Activated CD4-positive, alpha-beta memory T cell treated with anti-CD3 and anti-CD28 coated beads, Interleukin-2, amount 10 ng/mL, durations not matched to agents 7 days and 5 days (primary cell): ENCODE measurements around the gene RELL2. TPM values are rescaled to one million over a fixed set of nuclear protein-coding genes. Genes with fewer than 3 reads are reported as not detected.
A peak's percentile ranks its signal among the peaks of the same experiment; 100 is the strongest.

Source experiments
- CTCF ChIA-PET: fragments of 350-600 bp; sonication (Branson Sonifier 250); formaldehyde crosslinking; loops from one replicate; lab custom pipeline; 2021; ENCODE audit warnings: antibody characterized with exemption, inconsistent platforms; lab: Charles Lee
- POLR2A ChIA-PET: fragments of 350-600 bp; sonication (Branson Sonifier 250); formaldehyde crosslinking; loops from one replicate; lab custom pipeline; 2021; ENCODE audit warnings: antibody characterized with exemption; lab: Charles Lee
- DNase-seq: peaks from one replicate; pipeline ENCODE4 v3.0.0-alpha.2; 2020
- H3K27ac Mint-ChIP-seq: one replicate; pipeline ENCODE4 v1.8.0; 2021; ENCODE audit warnings: mild to moderate bottlenecking, mixed read lengths
- H3K27me3 Mint-ChIP-seq: one replicate; pipeline ENCODE4 v1.8.0; 2021; ENCODE audit warnings: mixed read lengths
- H3K36me3 Mint-ChIP-seq: one replicate; pipeline ENCODE4 v1.8.0; 2021; ENCODE audit warnings: low read depth, mixed read lengths
- H3K4me1 Mint-ChIP-seq: one replicate; pipeline ENCODE4 v1.8.0; 2021; ENCODE audit warnings: mixed read lengths
- H3K4me3 Mint-ChIP-seq: one replicate; pipeline ENCODE4 v1.8.0; 2021; ENCODE audit warnings: mild to moderate bottlenecking, mixed read lengths
- H3K9me3 Mint-ChIP-seq: one replicate; pipeline ENCODE4 v1.8.0; 2021; ENCODE audit warnings: mixed read lengths
- total RNA-seq, 2 experiments: library from RNA; stranded (reverse); gene quantifications; one replicate each; pipeline ENCODE4 v1.2.3, GENCODE V29; 2021

The RELL2 gene
- total RNA-seq, 2 experiments from 2014 or later = 18.8 to 19.4 TPM

DNA sequence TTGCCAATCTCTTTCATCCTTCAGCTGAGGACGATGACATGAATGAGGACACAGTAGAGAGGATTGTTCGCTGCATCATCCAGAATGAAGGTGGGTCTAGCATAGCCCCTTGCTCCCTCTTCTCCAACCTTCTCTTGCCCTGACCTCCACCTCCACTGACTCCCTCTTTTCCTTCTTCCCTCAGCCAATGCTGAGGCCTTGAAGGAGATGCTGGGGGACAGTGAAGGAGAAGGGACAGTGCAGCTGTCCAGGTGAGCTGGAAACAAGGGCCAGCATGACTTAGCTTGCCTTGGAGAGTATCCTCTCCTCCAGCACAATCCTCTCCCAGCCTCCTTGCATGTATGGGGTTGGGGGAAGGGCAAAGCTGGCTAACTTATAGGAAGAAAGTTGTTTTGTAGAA lies 2.0 kb downstream of the RELL2 start:
- Mint-ChIP-seq H3K9me3 (no peaks in the 10 kb centered on the region), H3K4me1 (peaks cover 61% of the 10 kb centered on the region), H3K4me3 (peak overlapping the region; percentile 93), H3K27ac (peak overlapping the region; percentile 82), H3K36me3 (peaks cover 44% of the 10 kb centered on the region), H3K27me3 (no peaks in the 10 kb centered on the region)
- DNase-seq = no peak
- ChIA-PET POLR2A (interaction anchor here (1.0 to 6.7 kb wide), 6 partner anchors 10 to 54 kb away, joined by 3 to 98 read pairs (median 21); partner anchors contain the start of gene FCHSD1), CTCF (interaction anchor here (2.1 to 9.4 kb wide), 6 partner anchors 10 to 75 kb away, joined by 10 to 150 read pairs (median 36); partner anchors contain the start of gene DIAPH1)

DNA sequence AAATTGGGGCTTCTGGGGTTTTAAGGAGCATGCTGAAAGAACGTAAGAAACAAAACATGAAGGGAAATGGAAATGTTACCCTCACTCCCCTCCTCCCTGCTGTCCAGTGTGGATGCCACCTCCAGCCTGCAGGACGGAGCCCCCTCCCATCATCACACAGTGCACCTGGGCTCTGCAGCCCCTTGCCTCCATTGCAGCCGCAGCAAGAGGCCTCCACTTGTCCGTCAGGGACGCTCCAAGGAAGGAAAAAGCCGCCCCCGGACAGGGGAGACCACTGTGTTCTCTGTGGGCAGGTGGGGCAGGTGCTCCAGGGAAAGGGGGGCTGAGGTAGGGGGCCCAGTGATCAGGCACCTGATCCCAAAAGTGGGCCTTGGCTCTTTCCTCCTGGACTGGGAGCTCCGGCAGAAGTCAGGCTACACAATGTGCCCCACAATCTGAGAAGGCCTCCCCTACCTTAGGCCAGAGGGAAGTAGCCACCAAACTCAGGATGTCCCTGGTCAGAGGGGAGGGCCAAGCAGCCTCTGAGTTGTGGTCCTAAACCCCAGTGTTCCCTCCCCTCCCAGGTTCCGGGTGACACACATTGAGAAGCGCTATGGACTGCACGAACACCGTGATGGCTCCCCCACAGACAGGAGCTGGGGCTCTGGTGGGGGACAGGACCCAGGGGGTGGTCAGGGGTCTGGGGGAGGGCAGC lies 2.7 kb downstream of the RELL2 start:
- ChIA-PET POLR2A (interaction anchor here (1.0 to 6.7 kb wide), 4 partner anchors 10 to 46 kb away, joined by 3 to 98 read pairs (median 32); partner anchors contain the start of gene FCHSD1), CTCF (interaction anchor here (1.4 to 4.5 kb wide), 2 partner anchors 21 to 32 kb away, joined by 6 to 22 read pairs; partner anchors contain the start of gene DIAPH1)
- no peak for DNase-seq
- H3K4me3 Mint-ChIP-seq = no peak overlapping the region
- H3K36me3 Mint-ChIP-seq = peaks cover 42% of the 10 kb centered on the region
- no peak overlapping the region for H3K27ac Mint-ChIP-seq
- H3K27me3 Mint-ChIP-seq = no peaks in the 10 kb centered on the region
- no peaks in the 10 kb centered on the region for H3K9me3 Mint-ChIP-seq
- H3K4me1 Mint-ChIP-seq = peaks cover 54% of the 10 kb centered on the region

DNA sequence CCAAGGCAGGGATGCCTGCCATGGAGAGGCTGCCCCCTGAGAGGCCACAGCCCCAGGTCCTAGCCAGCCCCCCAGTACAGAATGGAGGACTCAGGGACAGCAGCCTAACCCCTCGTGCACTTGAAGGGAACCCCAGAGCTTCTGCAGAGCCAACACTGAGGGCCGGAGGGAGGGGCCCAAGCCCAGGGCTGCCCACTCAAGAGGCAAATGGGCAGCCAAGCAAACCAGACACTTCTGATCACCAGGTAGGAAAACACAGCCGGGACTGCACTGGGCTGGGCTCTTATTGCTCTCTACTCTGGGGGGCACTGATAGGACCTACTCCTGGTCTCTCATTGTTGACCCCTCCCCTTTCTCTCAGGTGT lies 3.2 kb downstream of the RELL2 start:
- Mint-ChIP-seq H3K27ac (no peak overlapping the region), H3K4me1 (peaks cover 50% of the 10 kb centered on the region), H3K4me3 (no peak overlapping the region), H3K27me3 (no peaks in the 10 kb centered on the region), H3K36me3 (peaks cover 44% of the 10 kb centered on the region), H3K9me3 (no peaks in the 10 kb centered on the region)
- no peak for DNase-seq
- POLR2A ChIA-PET = interaction anchor here (3.2 to 5.0 kb wide), 2 partner anchors 9 to 11 kb away, joined by 34 to 98 read pairs; partner anchors contain the start of gene FCHSD1
- CTCF ChIA-PET = interaction anchor here (1.4 kb wide), 1 partner anchor 21 kb away, joined by 6 read pairs; the partner anchor contains the start of gene DIAPH1

DNA sequence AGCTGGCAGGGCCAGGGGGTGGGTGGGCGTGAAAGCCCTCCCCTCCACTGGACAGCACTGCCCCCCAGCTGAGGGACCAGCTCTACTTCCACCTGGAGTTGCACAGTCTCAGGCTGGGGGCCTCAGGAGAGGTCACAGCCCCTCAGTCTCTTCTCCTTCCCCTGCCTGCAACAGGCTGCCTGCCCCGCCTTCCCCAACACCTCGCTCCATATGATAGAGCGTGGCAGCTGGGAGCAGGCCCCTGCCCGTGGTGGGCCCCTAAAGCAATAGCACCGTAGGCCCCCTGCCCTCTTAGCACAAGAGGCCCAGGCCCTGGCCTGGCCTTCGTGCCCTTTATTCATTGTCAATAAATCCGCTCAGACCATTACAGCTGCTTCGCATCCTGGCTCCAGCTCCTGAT lies 3.9 kb downstream of the RELL2 start:
- H3K4me1 Mint-ChIP-seq = peaks cover 45% of the 10 kb centered on the region
- DNase-seq = no peak
- no peaks in the 10 kb centered on the region for H3K9me3 Mint-ChIP-seq
- ChIA-PET POLR2A (interaction anchor here (1.2 to 3.2 kb wide), 3 partner anchors 8 to 33 kb away, joined by 3 to 34 read pairs (median 4); partner anchors contain the start of gene FCHSD1), CTCF (interaction anchor here (1.4 to 3.6 kb wide), 2 partner anchors 22 to 48 kb away, joined by 6 to 30 read pairs; partner anchors contain the start of gene DIAPH1)
- no peak overlapping the region for H3K27ac Mint-ChIP-seq
- H3K27me3 Mint-ChIP-seq = no peaks in the 10 kb centered on the region
- peaks cover 46% of the 10 kb centered on the region for H3K36me3 Mint-ChIP-seq
- H3K4me3 Mint-ChIP-seq = no peak overlapping the region

DNA sequence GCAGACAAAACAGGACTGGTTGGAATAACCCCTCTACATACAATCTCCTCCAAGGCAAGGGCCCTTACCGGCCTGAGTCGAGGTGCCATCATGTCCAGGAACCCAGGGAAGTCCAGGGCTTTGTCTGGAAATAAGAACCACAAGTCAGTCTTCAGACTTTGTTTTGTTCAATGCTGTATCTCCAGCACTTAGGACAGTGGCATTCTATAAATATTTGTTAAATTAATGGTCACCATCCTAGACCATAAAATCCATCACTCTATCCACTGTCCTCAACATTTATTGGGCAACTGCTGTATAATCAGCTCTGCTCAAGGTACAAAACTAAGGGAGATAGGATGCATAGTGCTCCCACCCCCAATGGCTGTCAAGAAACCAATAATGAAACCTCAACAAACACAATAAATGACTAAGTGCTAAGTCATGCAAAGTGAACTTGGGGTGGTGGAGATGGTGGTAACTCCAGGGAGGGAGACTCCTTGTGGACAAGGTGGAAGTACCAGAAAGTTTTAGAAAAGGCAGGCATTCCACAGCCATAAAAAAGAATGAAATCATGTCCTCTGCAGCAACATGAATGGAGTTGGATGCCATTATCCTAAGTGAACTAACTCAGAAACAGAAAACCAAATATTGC lies 5.0 kb downstream of the RELL2 start:
- no peaks in the 10 kb centered on the region for H3K27me3 Mint-ChIP-seq

DNA sequence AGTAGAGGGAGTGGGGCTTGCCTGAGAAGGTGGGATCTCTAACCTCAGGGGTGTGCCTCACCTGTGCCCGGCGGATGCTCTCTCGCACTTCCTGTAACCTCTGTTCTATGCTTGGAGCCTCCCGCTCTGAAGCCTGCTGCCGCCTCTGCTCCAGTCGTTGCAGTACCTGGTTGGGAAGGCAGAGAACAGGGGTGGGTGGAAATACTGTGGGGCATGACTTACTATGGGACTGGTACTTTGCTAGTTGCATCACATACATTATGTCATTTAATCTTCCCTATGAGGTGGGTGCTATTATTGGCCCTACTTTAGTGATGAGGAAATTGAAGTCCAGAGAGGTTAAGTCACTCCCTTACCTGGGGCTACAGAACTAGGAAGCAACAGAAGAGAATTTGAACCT lies 9.2 kb downstream of the RELL2 start:
- peaks cover 39% of the 10 kb centered on the region for H3K4me1 Mint-ChIP-seq
- H3K27ac Mint-ChIP-seq = no peak overlapping the region
- H3K4me3 Mint-ChIP-seq = no peak overlapping the region
- DNase-seq = no peak
- ChIA-PET POLR2A (interaction anchor here (1.1 to 6.8 kb wide), 3 partner anchors 8 to 13 kb away, joined by 3 to 98 read pairs (median 4); partner anchors contain the start of genes HDAC3 and RELL2), CTCF (interaction anchor here (1.0 to 1.8 kb wide), 3 partner anchors 13 to 27 kb away, joined by 4 to 5 read pairs (median 4); partner anchors contain the start of gene DIAPH1)
- H3K36me3 Mint-ChIP-seq = peaks cover 55% of the 10 kb centered on the region
- H3K27me3 Mint-ChIP-seq = no peaks in the 10 kb centered on the region
- no peaks in the 10 kb centered on the region for H3K9me3 Mint-ChIP-seq

More for the DNA sequence above, 5.0 kb downstream of the RELL2 start:
- Mint-ChIP-seq H3K4me3 (no peak overlapping the region), H3K9me3 (no peaks in the 10 kb centered on the region), H3K27ac (peak overlapping the region; percentile 58), H3K36me3 (peaks cover 55% of the 10 kb centered on the region), H3K4me1 (peaks cover 41% of the 10 kb centered on the region)
- POLR2A ChIA-PET = interaction anchor here (0.5 to 3.2 kb wide), 7 partner anchors 8 to 45 kb away, joined by 3 to 34 read pairs (median 4); partner anchors contain the start of gene FCHSD1
- no peak for DNase-seq
- CTCF ChIA-PET = interaction anchor here (0.6 to 3.6 kb wide), 7 partner anchors 9 to 78 kb away, joined by 3 to 30 read pairs (median 4); partner anchors contain the start of gene FCHSD1

DNA sequence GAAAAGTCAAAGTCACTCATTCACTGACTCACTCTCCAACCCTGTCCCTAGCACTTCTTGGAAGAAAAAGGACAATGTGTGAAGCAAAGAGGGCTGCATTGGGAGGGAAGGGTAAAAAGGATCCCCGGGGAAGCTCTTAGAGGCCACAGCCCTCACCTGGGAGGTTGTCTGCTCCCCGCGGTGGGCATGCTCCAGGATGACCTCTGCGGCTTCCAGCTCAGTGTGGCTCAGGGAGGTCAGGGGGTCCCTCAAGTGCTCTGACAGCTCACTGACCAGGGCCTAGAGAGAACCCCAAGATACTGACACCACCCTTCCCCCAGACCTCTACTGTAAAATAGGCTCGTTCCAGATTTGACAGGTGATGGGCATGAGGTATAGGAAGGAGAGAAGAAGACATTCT lies 10.4 kb downstream of the RELL2 start:
- Mint-ChIP-seq H3K4me1 (peaks cover 37% of the 10 kb centered on the region), H3K4me3 (no peak overlapping the region)

DNA sequence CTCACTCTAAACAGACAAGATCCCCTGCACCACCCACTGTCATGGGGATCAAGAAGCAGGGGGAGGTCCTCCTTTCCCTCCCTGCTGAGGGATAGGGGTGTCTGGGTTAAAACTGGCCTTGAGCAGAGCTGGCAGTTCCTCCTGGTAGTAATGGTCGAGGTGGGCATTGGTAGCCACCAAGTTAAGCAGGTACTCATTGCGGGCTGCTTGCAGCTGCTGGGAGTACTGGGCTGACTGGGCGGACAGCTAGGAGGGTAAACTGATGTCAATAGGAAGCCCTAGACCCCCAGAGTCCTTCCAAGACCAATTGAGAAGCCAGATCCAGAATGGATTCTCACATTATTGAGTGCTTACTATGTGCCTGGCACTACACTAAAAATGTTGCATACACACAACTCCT lies 11.1 kb downstream of the RELL2 start:
- Mint-ChIP-seq H3K27ac (no peak overlapping the region), H3K4me1 (peaks cover 35% of the 10 kb centered on the region), H3K9me3 (no peaks in the 10 kb centered on the region), H3K36me3 (peaks cover 43% of the 10 kb centered on the region), H3K27me3 (no peaks in the 10 kb centered on the region), H3K4me3 (no peak overlapping the region)
- CTCF ChIA-PET = interaction anchor here (1.0 to 2.1 kb wide), 3 partner anchors 10 to 55 kb away, joined by 3 to 10 read pairs (median 4); partner anchors contain the start of genes HDAC3 and RELL2
- POLR2A ChIA-PET = interaction anchor here (0.8 to 6.8 kb wide), 4 partner anchors 10 to 322 kb away, joined by 3 to 98 read pairs (median 3); partner anchors contain the start of genes HDAC3 and RELL2
- DNase-seq = no peak

More for the DNA sequence above, 10.4 kb downstream of the RELL2 start:
- ChIA-PET POLR2A (interaction anchor here (0.9 to 6.8 kb wide), 3 partner anchors 10 to 323 kb away, joined by 3 to 98 read pairs (median 3); partner anchors contain the start of genes HDAC3 and RELL2), CTCF (interaction anchor here (0.9 to 1.0 kb wide), 2 partner anchors 10 to 37 kb away, joined by 3 read pairs; partner anchors contain the start of genes HDAC3 and RELL2)
- H3K27me3 Mint-ChIP-seq = no peaks in the 10 kb centered on the region
- no peaks in the 10 kb centered on the region for H3K9me3 Mint-ChIP-seq
- no peak for DNase-seq
- H3K36me3 Mint-ChIP-seq = peaks cover 46% of the 10 kb centered on the region
- H3K27ac Mint-ChIP-seq = no peak overlapping the region

DNA sequence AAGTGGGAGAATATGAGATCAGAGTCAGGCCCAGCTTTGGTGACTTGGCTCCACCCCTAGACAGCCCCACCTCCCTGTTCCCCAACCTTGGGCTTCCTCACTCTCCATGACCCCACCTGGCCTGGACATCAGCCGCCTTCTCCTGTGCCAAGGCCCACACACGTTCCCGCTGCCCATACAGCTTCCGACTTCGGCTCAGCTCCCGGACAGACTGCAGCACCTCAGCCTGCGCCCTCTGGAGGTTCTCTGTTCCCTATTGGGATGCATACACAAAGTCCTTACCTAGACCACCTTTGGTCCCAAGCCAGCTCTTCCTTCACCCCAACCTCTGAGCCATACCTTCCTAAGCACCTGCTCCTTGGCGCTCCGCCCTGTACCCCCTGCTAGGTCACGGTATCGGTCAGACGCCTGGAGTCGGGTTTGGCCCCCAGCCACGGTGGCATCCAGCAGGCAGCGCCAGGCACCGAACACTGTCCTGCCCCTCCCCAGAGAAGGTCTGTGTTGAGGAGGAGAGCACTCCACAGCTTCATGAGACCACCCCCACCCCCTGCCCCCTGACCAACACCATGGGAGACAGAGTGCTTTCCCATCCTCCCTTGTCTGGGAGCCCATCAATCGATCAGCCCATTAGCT lies 12.4 kb downstream of the RELL2 start:
- H3K36me3 Mint-ChIP-seq = peaks cover 38% of the 10 kb centered on the region
- DNase-seq = no peak
- H3K4me3 Mint-ChIP-seq = no peak overlapping the region
- ChIA-PET POLR2A (interaction anchor here (1.4 to 6.8 kb wide), 3 partner anchors 8 to 12 kb away, joined by 3 to 98 read pairs (median 34); partner anchors contain the start of genes HDAC3 and RELL2), CTCF (interaction anchor here (0.8 to 2.1 kb wide), 4 partner anchors 12 to 57 kb away, joined by 3 to 10 read pairs (median 4); partner anchors contain the start of genes HDAC3 and RELL2)
- H3K27me3 Mint-ChIP-seq = no peaks in the 10 kb centered on the region
- H3K27ac Mint-ChIP-seq = no peak overlapping the region
- no peaks in the 10 kb centered on the region for H3K9me3 Mint-ChIP-seq
- peaks cover 35% of the 10 kb centered on the region for H3K4me1 Mint-ChIP-seq

DNA sequence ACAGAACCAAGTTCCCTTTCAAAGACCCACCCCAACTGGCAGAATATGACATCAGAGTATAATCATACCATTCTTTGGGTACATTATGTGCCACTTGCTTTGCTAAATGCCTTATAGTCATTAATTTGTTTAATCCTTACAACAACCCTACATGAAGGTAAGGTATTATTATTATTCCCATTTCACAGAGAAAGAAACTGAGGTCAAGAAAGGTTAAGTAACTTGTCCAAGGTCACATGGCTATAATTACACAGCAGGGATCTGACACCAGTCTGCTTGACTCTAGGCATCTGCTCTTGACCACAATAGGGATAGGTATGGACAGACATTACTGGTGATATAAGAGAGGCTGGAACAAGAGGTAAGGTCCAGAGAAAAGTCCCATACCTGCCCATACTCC lies 13.2 kb downstream of the RELL2 start:
- CTCF ChIA-PET = interaction anchor here (1.0 kb wide), 1 partner anchor 43 kb away, joined by 4 read pairs; no protein-coding TSS in a partner anchor
- POLR2A ChIA-PET = interaction anchor here (4.0 to 6.8 kb wide), 2 partner anchors 8 to 12 kb away, joined by 34 to 98 read pairs; partner anchors contain the start of genes HDAC3 and RELL2
- H3K36me3 Mint-ChIP-seq = peaks cover 32% of the 10 kb centered on the region
- peaks cover 34% of the 10 kb centered on the region for H3K4me1 Mint-ChIP-seq
- H3K27me3 Mint-ChIP-seq = no peaks in the 10 kb centered on the region
- peak overlapping the region; percentile 98 for H3K4me3 Mint-ChIP-seq
- peak overlapping the region; percentile 50 for H3K27ac Mint-ChIP-seq
- DNase-seq = no peak
- H3K9me3 Mint-ChIP-seq = no peaks in the 10 kb centered on the region

DNA sequence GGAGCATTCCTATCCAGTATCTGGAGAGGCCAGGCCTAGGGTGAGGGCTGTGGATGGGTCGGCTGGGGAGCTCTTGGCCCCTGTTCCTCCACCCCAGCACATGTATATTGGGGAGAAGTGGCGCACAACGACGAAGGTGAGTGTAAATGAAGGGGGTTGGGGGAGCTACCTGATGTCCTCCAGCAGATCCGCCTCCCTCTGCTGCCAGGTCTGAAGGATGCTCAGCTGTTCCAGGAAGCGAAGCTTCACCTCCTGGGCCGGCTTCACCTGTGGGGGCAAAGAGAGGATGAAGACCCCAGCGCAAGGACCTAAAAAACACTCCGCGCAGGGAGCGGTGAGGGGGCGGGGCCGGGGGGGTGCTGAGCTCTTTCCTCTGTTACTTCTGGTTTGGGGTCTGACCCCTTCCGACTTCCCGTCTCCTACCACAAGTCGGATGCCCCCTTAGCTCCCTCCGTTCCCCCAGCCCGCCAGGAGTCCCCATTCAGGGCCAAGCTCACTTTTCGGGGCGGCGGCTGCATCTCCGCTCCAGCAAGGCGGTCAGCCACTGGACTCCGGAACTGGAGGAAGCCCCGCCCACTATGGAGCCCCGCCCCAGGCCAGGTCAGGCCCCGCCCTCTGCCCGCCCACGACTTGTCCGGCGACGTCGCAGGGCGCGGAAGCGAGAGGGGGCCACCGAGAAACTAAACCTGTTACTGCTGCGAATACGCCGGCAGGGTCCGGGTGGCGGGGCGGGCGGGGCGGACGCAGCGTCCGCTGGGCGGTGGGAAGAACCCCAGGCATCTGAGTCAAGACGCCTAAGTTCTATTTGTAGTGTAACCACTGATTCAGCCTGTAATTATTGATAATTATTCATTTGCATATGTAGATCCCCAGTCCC lies 14.3 kb downstream of the RELL2 start, which contains the start of gene FCHSD1:
FCHSD1 (minus strand) TSS at position 568 of the 877 bp plus-strand sequence; CDS start at position 518, 50 bp downstream.
- peak; percentile 89 for DNase-seq
- Mint-ChIP-seq H3K4me3 (peak within 1 kb of the TSS; percentile 98), H3K27me3 (no peaks in the 10 kb centered on the region), H3K27ac (peak within 1 kb of the TSS; percentile 89), H3K4me1 (peaks cover 32% of the 10 kb centered on the region), H3K9me3 (no peaks in the 10 kb centered on the region), H3K36me3 (peaks cover 25% of the 10 kb centered on the region)
- ChIA-PET POLR2A (interaction anchor here (0.7 to 6.8 kb wide), 15 partner anchors 9 to 318 kb away, joined by 3 to 98 read pairs (median 5); partner anchors contain the start of genes DELE1, DIAPH1, HDAC3 and RELL2), CTCF (interaction anchor here (0.8 to 2.4 kb wide), 14 partner anchors 9 to 483 kb away, joined by 3 to 21 read pairs (median 6); partner anchors contain the start of genes DIAPH1, HDAC3, RELL2 and RNF14)
